Suprapubic skin (tissue), 4 donors: ENCODE data around the gene SEMA3D. TPM values are rescaled to one million over a fixed set of nuclear protein-coding genes. Genes with fewer than 3 reads are reported as not detected.

Source experiments
- DNase-seq, 2 donors: peaks; one replicate each; pipeline ENCODE4 v3.0.0-alpha.2; 2019; ENCODE audit warnings: low spot score in 2 of 2
- H3K27ac ChIP-seq: fragments of 200-600 bp; sonication (generic); one replicate; pipeline ENCODE4 v1.5.1; 2019
- H3K27me3 ChIP-seq: fragments of 200-600 bp; sonication (generic); one replicate; pipeline ENCODE4 v1.5.1; 2019
- H3K36me3 ChIP-seq: fragments of 200-600 bp; sonication (generic); one replicate; pipeline ENCODE4 v1.5.1; 2019
- H3K4me1 ChIP-seq: fragments of 200-600 bp; sonication (generic); one replicate; pipeline ENCODE4 v1.5.1; 2019
- H3K4me3 ChIP-seq: fragments of 200-600 bp; sonication (generic); one replicate; pipeline ENCODE4 v1.5.1; 2019; ENCODE audit warnings: mild to moderate bottlenecking
- H3K9me3 ChIP-seq: fragments of 200-600 bp; sonication (generic); one replicate; pipeline ENCODE4 v1.5.1; 2019
- CTCF ChIP-seq, 2 donors: fragments of 200-600 bp in 1 of 2; fragments of 450-650 bp in 1 of 2; sonication (generic) in 1 of 2; IDR thresholded peaks; one replicate each; pipeline ENCODE4 v1.5.1; 2016 to 2019; ENCODE audit warnings: antibody characterized with exemption in 2 of 2, mild to moderate bottlenecking in 1 of 2, moderate library complexity in 1 of 2
- EP300 ChIP-seq: sonication (generic); formaldehyde crosslinking; IDR thresholded peaks from one replicate; pipeline ENCODE4 v1.6.1; 2017; ENCODE audit warnings: antibody characterized with exemption
- POLR2A ChIP-seq, 2 donors: fragments of 450-650 bp; IDR thresholded peaks; one replicate each; pipeline ENCODE4 v1.6.1; 2017; ENCODE audit warnings: antibody characterized with exemption in 2 of 2, mild to moderate bottlenecking in 2 of 2, moderate library complexity in 2 of 2
- POLR2AphosphoS5 ChIP-seq, 3 donors: sonication (generic); formaldehyde crosslinking; IDR thresholded peaks; one replicate each; pipeline ENCODE4 v1.6.1; 2017; ENCODE audit warnings: antibody characterized with exemption in 3 of 3
- WGBS: methylation state at CpG from one replicate; pipeline ENCODE4 v1.1.5; 2018; 5-methylcytosine and 5-hydroxymethylcytosine counted together
- total RNA-seq, 4 donors: library from RNA; depleted of rRNA; stranded (reverse); fragments of >200 nt; gene quantifications; one replicate each; pipeline ENCODE4 v1.1.0, GENCODE V29; 2016

Gene SEMA3D
- total RNA-seq, 4 donors from 2014 or later = 1.9 to 5.9 (median 3.6) TPM

GRCh38 chr7:85164376-85164775 is 22.5 kb downstream of the SEMA3D start:
- Histone ChIP-seq H3K27me3 (no peaks in the 10 kb centered on the region), H3K4me1 (no peaks in the 10 kb centered on the region), H3K36me3 (no peaks in the 10 kb centered on the region), H3K4me3 (no peak overlapping the region), H3K9me3 (no peaks in the 10 kb centered on the region), H3K27ac (no peak overlapping the region)
- 88% methylated on average over 1 of the region's 1 CpG for WGBS
- TF ChIP-seq POLR2AphosphoS5 (IDR thresholded peaks at IDR 0.05) (no peak), POLR2A (IDR thresholded peaks at IDR 0.05) (no peak), EP300 (no peak), CTCF (IDR thresholded peaks at IDR 0.05) (no peak)
- no peak for DNase-seq

DNA sequence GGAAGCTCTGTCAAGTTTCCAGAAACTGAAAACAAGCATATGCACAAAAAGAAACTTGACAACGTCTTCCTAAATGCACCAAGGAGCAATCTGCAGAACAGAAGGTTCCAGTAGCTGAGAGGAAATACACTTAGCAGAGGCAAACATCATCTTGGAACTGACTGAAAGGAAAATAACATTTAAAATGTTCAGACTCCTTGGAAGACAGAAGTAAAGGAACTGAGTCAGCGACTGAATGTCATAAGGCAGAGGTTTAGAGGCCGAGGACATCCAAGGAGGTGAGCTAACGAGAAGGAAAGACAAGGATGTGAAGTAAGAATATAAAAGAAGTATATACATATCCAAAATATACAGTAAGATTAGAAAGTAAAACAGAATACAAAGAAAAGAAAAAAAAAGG is 24.1 kb downstream of the SEMA3D start:
- H3K36me3 ChIP-seq = no peaks in the 10 kb centered on the region

GRCh38 chr7:85160223-85160622 is 26.6 kb downstream of the SEMA3D start:
- Histone ChIP-seq H3K27me3 (no peaks in the 10 kb centered on the region), H3K36me3 (no peaks in the 10 kb centered on the region), H3K4me1 (no peaks in the 10 kb centered on the region), H3K27ac (no peak overlapping the region), H3K4me3 (no peak overlapping the region), H3K9me3 (no peaks in the 10 kb centered on the region)
- TF ChIP-seq EP300 (no peak), CTCF (IDR thresholded peaks at IDR 0.05) (no peak), POLR2AphosphoS5 (IDR thresholded peaks at IDR 0.05) (no peak), POLR2A (IDR thresholded peaks at IDR 0.05) (no peak)
- DNase-seq = no peak
- 46% methylated on average over 5 of the region's 5 CpGs for WGBS

More for the DNA sequence above, 24.1 kb downstream of the SEMA3D start:
- DNase-seq = no peak
- Histone ChIP-seq H3K4me3 (no peak overlapping the region), H3K27me3 (no peaks in the 10 kb centered on the region), H3K9me3 (no peaks in the 10 kb centered on the region), H3K27ac (no peak overlapping the region), H3K4me1 (no peaks in the 10 kb centered on the region)
- TF ChIP-seq CTCF (IDR thresholded peaks at IDR 0.05) = no peak
- no peak for TF ChIP-seq EP300
- no peak for TF ChIP-seq POLR2A (IDR thresholded peaks at IDR 0.05)
- TF ChIP-seq POLR2AphosphoS5 (IDR thresholded peaks at IDR 0.05) = no peak
- WGBS = 52% methylated on average over 4 of the region's 4 CpGs

- no peak overlapping the region for H3K27ac ChIP-seq
- H3K27me3 ChIP-seq = no peaks in the 10 kb centered on the region
- H3K36me3 ChIP-seq = no peaks in the 10 kb centered on the region
- TF ChIP-seq CTCF (IDR thresholded peaks at IDR 0.05) (no peak), POLR2AphosphoS5 (IDR thresholded peaks at IDR 0.05) (no peak), POLR2A (IDR thresholded peaks at IDR 0.05) (no peak), EP300 (no peak)
- no peak for DNase-seq
- H3K4me1 ChIP-seq = no peaks in the 10 kb centered on the region
- no peaks in the 10 kb centered on the region for H3K9me3 ChIP-seq
- 86% methylated on average over 1 of the region's 1 CpG for WGBS
- H3K4me3 ChIP-seq = no peak overlapping the region
Observed at GRCh38 chr7:85159003-85159402, 27.9 kb downstream of the SEMA3D start.

- 56% methylated on average over 1 of the region's 1 CpG for WGBS
- H3K4me1 ChIP-seq = no peaks in the 10 kb centered on the region
- H3K27ac ChIP-seq = no peak overlapping the region
- no peak for DNase-seq
- no peaks in the 10 kb centered on the region for H3K9me3 ChIP-seq
- no peak overlapping the region for H3K4me3 ChIP-seq
- no peak for TF ChIP-seq CTCF (IDR thresholded peaks at IDR 0.05)
- H3K27me3 ChIP-seq = no peaks in the 10 kb centered on the region
- no peaks in the 10 kb centered on the region for H3K36me3 ChIP-seq
Observed at GRCh38 chr7:85156661-85157208, 30.1 kb downstream of the SEMA3D start.
